Activated T-helper 9 cell treated with anti-CD3 and anti-CD28 coated beads, Interleukin-2, amount 50 U/mL, for 16 hours (primary cell): ENCODE measurements around the gene ZNF529.

ENCODE experiments used
- DNase-seq: peaks from one replicate; pipeline ENCODE4 v3.0.0-alpha.2; 2020; ENCODE audit warnings: low read depth

The ZNF529 gene

GRCh38 chr19:36508325-36508724 is 64.8 kb downstream of the ZNF529 start:
- DNase-seq: no peak

DNA sequence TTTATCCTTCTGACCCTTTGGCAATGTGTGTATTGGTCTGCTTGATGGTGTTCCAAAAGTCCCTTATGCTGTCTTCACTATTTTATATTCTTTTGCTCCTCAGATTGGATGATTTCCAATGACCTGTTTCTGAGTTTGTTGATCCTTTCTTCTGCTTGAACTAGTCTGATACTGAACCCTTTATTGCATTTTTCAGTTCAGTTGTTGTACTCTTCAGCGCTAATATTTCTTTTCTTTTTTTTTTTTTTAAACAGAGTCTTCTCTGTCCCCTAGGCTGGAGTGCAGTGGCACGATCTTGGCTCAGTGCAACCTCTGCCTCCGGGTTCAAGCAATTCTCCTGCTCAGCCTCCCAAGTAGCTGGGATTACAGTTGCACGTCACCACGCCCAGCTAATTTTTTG is 71.1 kb downstream of the ZNF529 start:
- no peak for DNase-seq

DNA sequence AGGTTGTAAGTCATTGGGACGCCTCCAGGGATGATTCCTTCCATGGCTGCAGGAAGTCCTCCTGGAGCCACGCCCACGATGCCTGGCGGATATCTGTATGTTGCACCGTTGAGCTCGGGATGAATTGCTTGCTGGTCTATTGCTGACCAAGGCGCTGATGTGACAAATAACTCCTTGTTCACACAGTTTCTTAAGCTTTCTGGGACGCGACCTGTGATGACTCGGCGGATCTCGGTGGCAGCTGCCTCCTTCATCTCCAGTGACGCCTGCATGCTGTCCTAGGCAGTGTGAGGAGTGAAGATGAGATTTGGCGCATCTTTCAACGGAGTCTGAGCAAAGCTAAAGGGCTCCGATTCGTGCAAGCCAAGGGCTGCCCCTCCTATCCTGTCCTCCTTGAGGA is 76.1 kb downstream of the ZNF529 start:
- no peak for DNase-seq
